Globus pallidus (tissue), 1 donor: Measurements from ENCODE around the gene OR4C11.

Experiments
- DNase-seq: peaks from one replicate; pipeline ENCODE4 v3.0.0-alpha.2; 2015; ENCODE audit warnings: low spot score

Gene OR4C11, protein sequence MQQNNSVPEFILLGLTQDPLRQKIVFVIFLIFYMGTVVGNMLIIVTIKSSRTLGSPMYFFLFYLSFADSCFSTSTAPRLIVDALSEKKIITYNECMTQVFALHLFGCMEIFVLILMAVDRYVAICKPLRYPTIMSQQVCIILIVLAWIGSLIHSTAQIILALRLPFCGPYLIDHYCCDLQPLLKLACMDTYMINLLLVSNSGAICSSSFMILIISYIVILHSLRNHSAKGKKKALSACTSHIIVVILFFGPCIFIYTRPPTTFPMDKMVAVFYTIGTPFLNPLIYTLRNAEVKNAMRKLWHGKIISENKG

DNA sequence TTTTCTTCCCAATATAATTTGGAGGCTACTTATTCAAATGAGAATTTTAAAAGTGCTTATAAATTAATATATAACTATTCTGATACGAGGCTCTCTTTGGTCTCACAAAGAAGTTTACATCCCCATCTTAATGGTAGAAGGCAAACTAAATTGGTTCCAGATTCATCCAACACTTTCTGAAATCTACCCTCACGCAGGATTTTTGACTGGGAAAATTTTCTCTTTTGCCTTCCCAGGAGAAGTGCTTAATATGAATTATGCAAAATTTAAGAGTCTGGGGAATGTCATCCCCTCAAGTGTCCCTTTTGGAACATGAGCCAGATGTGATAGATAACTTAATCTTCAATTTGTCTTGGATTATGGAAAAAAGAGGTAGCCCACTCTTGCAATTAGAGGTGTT, at the start of gene OR4C11:
Gene OR4C11, minus strand, starts transcription at position 101 of the 400 bp plus-strand sequence. CDS start 3,272 bp downstream, outside the sequence.
- DNase-seq: no peak

DNA sequence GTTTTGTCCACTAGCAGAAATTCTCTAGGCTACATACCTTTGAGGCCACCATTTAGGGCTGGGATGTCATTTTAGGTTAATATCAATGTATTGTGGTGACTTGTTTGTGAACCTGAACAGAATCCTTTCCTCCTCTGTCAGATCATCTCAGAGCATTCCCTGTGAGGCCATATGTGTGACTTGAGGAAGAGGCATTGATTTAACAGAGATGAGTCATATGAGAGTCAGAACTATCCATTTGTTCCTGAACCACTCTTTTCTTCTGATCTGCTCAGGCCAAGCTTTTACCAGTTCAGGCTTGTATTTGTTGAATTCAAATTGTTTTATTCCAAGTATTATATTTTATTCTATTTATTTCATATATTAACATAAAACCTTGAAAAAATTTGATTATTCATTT, 47.7 kb upstream of the OR4C11 start:
- DNase-seq: no peak

DNA sequence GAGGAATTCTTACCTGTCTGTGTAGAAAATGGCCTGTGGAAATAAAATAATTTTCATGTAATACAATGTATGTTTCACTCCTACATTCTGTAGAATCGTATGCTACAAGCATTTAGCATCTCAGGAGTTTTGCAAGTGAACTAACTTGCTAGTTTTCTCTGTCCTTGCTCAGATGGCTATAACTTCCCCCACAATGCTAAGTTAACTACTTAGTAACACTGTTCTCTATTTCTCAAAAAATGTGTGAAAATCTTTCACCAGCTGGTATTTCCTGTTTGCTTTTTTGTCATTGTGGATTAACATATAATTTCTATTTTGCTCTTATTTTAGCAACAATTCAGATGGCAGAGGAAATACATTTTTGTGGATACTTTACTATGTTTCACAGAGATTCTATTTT, 45.1 kb upstream of the OR4C11 start:
- no peak for DNase-seq

DNA sequence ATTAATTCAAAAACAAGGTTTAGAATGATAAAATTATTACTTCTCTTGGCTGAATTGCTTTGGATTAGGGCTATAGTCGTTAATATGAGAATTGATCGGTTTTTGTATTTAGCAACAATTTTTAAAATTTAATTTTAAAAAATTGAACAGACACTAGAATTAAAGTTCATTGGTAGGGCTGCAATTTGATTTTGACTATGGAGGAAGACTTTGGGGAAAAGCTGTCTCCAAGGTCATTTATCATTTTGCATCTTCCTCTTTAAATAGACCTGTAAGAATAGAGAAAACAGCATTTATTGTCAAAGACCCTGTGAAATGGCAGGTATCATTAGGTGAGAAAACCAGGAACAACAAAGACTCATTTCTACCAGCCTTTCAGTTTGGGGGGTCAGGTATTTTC, 40.6 kb upstream of the OR4C11 start, which contains the start of gene OR4S2:
Gene OR4S2, plus strand, starts transcription at position 301 of the 400 bp plus-strand sequence. CDS start 2,577 bp downstream, outside the sequence.
- DNase-seq: no peak

DNA sequence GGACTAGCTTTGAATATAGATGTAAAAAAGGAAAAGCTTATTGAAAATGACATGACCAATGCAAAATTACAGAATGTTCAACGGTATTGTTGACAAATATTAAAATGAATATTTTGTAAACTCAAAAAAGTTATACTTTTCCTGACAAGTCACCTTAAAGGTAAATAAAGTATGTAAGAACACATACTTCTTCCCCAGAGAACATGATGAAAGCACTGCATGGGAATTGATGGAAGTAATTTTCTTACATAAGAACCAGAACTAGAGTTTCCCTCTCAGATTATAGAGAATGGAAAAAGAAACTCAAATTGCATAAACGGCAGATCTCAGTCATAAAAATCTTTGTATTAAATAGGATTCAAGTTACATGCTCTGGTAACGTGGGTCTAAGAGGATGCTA, 27.4 kb upstream of the OR4C11 start, which contains the start of gene OR4P4:
Gene OR4P4, plus strand, starts transcription at position 301 of the 400 bp plus-strand sequence.
- no peak for DNase-seq

DNA sequence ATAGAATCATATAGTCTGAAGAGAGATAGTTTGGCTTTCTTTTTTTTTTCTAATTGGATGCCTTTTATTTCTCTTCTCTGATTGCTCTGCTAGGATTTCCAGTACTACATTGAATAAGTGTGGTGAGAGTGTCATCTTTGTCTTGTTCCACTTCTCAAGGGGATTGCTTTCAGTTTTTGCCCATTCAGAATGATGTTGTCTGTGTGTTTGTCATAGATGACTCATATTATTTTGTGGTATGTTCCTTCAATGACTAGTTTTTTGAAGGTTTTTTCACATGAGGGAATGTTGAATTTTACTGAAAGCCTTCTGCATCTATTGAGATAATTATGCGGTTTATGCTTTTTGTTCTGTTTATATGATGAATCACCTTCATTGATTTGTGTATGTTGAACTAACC, 17.1 kb upstream of the OR4C11 start:
- DNase-seq: no peak

DNA sequence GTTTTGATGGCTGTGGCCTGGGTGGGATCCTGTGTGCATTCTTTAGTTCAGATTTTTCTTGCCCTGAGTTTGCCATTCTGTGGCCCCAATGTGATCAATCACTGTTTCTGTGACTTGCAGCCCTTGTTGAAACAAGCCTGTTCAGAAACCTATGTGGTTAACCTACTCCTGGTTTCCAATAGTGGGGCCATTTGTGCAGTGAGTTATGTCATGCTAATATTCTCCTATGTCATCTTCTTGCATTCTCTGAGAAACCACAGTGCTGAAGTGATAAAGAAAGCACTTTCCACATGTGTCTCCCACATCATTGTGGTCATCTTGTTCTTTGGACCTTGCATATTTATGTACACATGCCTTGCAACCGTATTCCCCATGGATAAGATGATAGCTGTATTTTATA, 34.9 kb downstream of the OR4C11 start:
- no peak for DNase-seq

DNA sequence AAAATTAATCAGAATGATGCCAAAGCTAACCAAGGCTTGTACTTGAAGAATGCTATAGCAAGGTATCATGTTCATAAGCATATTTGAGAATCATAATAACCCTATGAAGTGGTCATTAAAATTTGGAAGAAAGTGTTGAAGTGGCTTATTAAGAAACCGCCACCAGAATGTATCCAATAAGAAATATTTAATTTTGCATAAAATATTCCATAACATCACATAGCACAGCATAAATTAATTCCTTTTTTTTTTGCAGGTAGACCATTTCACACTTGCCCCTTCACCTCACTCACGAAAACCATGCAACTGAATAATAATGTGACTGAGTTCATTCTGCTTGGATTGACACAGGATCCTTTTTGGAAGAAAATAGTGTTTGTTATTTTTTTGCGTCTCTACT, 35.6 kb downstream of the OR4C11 start, which contains the start of gene OR4C16:
Gene OR4C16, plus strand, starts transcription at position 301 of the 400 bp plus-strand sequence. Its CDS starts 0 bp downstream, at position 301.
- DNase-seq: no peak

DNA sequence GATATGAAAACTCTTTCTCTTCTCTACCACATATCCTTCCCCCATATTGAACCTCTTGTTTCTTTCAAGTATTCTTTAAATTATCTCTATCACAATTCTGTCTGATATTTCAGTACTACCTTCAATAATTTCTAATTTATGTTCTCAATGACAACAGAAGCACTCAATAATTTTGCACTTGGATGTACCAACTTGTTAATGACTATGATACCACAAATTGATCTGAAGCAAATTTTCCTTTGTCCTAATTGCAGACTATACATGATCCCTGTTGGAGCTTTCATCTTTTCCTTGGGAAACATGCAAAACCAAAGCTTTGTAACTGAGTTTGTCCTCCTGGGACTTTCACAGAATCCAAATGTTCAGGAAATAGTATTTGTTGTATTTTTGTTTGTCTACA, 53.3 kb downstream of the OR4C11 start, which contains the start of gene OR4C15:
Gene OR4C15, plus strand, starts transcription at position 301 of the 400 bp plus-strand sequence. Its CDS starts 0 bp downstream, at position 301.
- no peak for DNase-seq
